Gastroesophageal sphincter (tissue), 4 donors: ENCODE results near the gene NPIPA5. TPM values are rescaled to one million over a fixed set of nuclear protein-coding genes. Genes with fewer than 3 reads are reported as not detected.
"Not testable (repeated sequence)": the region's sequence is repeated elsewhere in the genome, so short reads cannot be mapped to it uniquely, and the experiment has no call there.

ENCODE experiments used
- ATAC-seq: fragments of 150-250 bp; one replicate; pipeline ENCODE4 v1.9.1; 2016; ENCODE audit warnings: mild to moderate bottlenecking, moderate library complexity
- H3K27ac ChIP-seq, 4 donors: fragments of 200-600 bp; sonication (generic) in 3 of 4; 1 replicate in 3 of 4; 2 replicates in 1 of 4; pipeline ENCODE4 v1.5.1; 2016 to 2019
- H3K27me3 ChIP-seq: fragments of 200-600 bp; sonication (generic); one replicate; pipeline ENCODE4 v1.5.1; 2019
- H3K36me3 ChIP-seq, 2 donors: fragments of 200-600 bp; sonication (generic); one replicate each; pipeline ENCODE4 v1.5.1; 2019; ENCODE audit warnings: control low read depth in 1 of 2
- H3K4me1 ChIP-seq, 3 donors: fragments of 200-600 bp; sonication (generic); 1 replicate in 2 of 3; 2 replicates in 1 of 3; pipeline ENCODE4 v1.5.1; 2016 to 2019; ENCODE audit warnings: control low read depth in 2 of 3
- H3K4me3 ChIP-seq, 2 donors: fragments of 200-600 bp; sonication (generic); one replicate each; pipeline ENCODE4 v1.5.1; 2019; ENCODE audit warnings: mild to moderate bottlenecking in 1 of 2, moderate library complexity in 1 of 2
- H3K9me3 ChIP-seq, 3 donors: fragments of 200-600 bp; sonication (generic); one replicate each; pipeline ENCODE4 v1.5.1; 2017 to 2019; ENCODE audit warnings: control low read depth in 2 of 3
- EP300 ChIP-seq: sonication (generic); formaldehyde crosslinking; IDR thresholded peaks from one replicate; pipeline ENCODE4 v1.6.1; 2017; ENCODE audit warnings: antibody characterized with exemption, mild to moderate bottlenecking
- POLR2A ChIP-seq, 2 donors: fragments of 450-650 bp; IDR thresholded peaks; one replicate each; pipeline ENCODE4 v1.6.1; 2017; ENCODE audit warnings: antibody characterized with exemption in 2 of 2, mild to moderate bottlenecking in 2 of 2, moderate library complexity in 1 of 2
- POLR2AphosphoS5 ChIP-seq: sonication (generic); formaldehyde crosslinking; IDR thresholded peaks from one replicate; pipeline ENCODE4 v1.6.1; 2017; ENCODE audit warnings: antibody characterized with exemption
- WGBS, 2 donors: methylation state at CpG; one replicate each; pipeline ENCODE4 v1.1.5; 2018; ENCODE audit warnings: low coverage in 1 of 2; 5-methylcytosine and 5-hydroxymethylcytosine counted together
- total RNA-seq, 4 donors: library from RNA; depleted of rRNA; stranded (reverse); fragments of >200 nt; gene quantifications; one replicate each; pipeline ENCODE4 v1.1.0, GENCODE V29; 2016
- TF ChIP-seq, protein P1 (sequence below), 4 experiments: fragments of 200-600 bp in 2 of 4; fragments of 450-650 bp in 2 of 4; sonication (generic) in 1 of 4; IDR thresholded peaks; one replicate each; pipeline ENCODE4 v1.5.1; 2017 to 2019; ENCODE audit warnings: antibody characterized with exemption in 4 of 4, mild to moderate bottlenecking in 2 of 4, moderate library complexity in 2 of 4

NPIPA5 gene
- total RNA-seq, 4 donors from 2014 or later = 8.6 to 37.6 (median 16.6) TPM

DNA sequence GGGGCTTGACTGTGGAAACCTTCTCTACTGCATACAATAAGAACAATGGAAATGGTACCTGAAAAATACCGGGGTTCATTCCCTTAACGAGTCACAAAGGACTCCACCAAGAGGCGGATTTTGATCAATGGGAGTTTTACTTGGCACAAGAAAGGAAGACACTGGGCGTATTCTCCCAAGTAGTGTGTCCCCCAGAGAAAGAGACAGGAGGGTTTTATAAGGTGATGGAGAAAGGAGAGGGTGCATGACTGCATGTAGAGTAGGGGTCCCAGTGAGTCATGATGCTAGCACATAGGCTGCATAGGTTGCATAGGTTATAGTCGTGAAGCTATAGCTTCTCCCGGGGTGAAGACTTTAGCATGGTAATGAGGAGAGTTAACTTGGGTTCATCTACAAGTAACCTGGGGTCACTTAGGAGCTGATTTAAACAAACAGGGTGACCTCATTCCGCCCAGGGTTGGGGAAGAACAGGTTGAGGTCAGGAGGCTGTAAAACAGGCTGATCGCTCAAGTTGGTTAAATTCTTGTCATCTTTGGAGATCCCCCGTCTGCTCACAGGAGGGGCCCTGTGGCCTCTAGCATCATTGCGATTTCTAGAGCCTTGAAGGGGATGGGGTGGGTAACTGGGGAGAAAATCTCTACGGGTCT is 19.0 kb upstream of the NPIPA5 start:
- peaks cover 0 to 20% (median 0%) of the 10 kb centered on the region in 3 donors for H3K4me1 ChIP-seq
- H3K27ac ChIP-seq = peak overlapping the region in 1 of 4 donors; percentile 81
- no peak for ATAC-seq
- H3K4me3 ChIP-seq = no peak overlapping the region
- TF ChIP-seq POLR2A (IDR thresholded peaks at IDR 0.05) (no peak), POLR2AphosphoS5 (no peak), EP300 (no peak)
- TF ChIP-seq, protein P1, sequence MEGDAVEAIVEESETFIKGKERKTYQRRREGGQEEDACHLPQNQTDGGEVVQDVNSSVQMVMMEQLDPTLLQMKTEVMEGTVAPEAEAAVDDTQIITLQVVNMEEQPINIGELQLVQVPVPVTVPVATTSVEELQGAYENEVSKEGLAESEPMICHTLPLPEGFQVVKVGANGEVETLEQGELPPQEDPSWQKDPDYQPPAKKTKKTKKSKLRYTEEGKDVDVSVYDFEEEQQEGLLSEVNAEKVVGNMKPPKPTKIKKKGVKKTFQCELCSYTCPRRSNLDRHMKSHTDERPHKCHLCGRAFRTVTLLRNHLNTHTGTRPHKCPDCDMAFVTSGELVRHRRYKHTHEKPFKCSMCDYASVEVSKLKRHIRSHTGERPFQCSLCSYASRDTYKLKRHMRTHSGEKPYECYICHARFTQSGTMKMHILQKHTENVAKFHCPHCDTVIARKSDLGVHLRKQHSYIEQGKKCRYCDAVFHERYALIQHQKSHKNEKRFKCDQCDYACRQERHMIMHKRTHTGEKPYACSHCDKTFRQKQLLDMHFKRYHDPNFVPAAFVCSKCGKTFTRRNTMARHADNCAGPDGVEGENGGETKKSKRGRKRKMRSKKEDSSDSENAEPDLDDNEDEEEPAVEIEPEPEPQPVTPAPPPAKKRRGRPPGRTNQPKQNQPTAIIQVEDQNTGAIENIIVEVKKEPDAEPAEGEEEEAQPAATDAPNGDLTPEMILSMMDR (IDR thresholded peaks at IDR 0.05) = no peak
- H3K36me3 ChIP-seq = peaks cover 0 to 11% of the 10 kb centered on the region in 2 donors
- H3K9me3 ChIP-seq = no peaks in the 10 kb centered on the region
- H3K27me3 ChIP-seq = no peaks in the 10 kb centered on the region
- 92 to 98% methylated on average over 6 to 11 of the region's 11 CpGs for WGBS, 2 donors

DNA sequence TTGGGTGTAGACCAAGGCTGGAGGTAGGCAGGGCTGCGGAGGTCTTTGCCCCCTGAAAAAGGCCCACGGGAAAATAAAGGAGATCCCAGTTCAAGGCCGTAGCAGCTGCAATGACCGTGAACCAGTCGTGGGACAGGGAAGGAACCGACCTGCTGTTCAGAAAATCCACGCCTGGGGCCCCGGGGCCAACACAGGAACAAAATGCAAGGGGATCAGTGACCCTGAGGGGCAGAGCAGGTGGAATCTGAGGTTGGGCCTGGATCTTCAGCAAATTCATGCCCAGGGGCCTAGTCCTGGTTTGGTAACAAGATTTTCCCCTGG is 18.4 kb upstream of the NPIPA5 start:
- H3K9me3 ChIP-seq, ATAC-seq, H3K27me3 ChIP-seq, H3K36me3 ChIP-seq: not testable (repeated sequence)
- Histone ChIP-seq H3K4me3 (peak overlapping the region in 1 of 2 donors; percentile 74), H3K27ac (peak overlapping the region in 3 of 4 donors; percentile 72 to 81 (median 77)), H3K4me1 (peaks cover 0 to 20% (median 0%) of the 10 kb centered on the region in 3 donors)
- 80 to 95% methylated on average over 2 to 4 of the region's 8 CpGs for WGBS, 2 donors

DNA sequence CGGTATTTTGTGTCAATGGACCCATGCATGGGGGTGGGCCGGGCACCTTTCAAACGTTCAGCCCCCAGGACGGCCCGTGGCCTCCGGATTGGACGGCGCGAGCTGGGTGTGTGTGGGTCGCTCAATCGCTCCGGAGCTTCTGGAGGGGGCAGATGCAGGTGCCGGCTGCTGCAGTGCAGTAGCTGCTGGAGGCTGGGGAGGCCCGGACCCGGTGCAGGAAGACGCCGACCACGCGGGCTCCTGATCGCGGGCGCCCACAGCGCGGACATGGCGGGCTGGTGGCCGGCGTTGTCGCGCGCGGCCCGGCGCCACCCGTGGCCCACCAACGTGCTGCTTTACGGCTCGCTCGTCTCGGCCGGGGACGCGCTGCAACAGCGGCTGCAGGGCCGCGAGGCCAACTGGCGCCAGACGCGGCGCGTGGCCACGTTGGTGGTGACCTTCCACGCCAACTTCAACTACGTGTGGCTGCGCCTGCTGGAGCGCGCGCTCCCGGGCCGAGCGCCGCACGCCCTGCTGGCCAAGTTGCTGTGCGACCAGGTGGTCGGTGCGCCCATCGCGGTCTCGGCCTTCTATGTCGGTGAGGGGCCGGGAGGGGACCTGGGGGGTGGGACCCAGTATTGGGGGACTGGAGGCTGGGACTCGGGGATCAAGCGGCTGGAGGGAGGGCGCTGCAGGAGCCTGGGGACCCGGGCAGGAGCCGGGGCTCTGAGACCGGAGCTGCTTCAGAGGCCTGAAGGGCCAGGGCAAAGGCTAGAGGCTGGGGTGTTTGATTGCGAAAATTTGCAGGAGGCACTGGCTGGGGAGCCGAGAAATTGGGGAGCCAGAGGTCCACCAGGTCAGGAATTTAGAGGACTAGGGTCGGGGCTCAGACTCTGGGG is 17.8 kb upstream of the NPIPA5 start, which contains the start of gene MPV17L:
MPV17L (plus strand) TSS at position 124 of the 878 bp plus-strand sequence; CDS start at position 268, 144 bp downstream.
- ATAC-seq = peak; percentile 90
- H3K4me1 ChIP-seq = peaks cover 0 to 20% (median 0%) of the 10 kb centered on the region in 3 donors
- H3K36me3 ChIP-seq, H3K27me3 ChIP-seq, H3K9me3 ChIP-seq: not testable (repeated sequence)
- TF ChIP-seq, protein P1 (IDR thresholded peaks at IDR 0.05) = peak in 1 of 4 experiments; percentile 33
- H3K27ac ChIP-seq = peak within 1 kb of the TSS in 3 of 4 donors; percentile 72 to 81 (median 77)
- WGBS, 2 donors = 2 to 51% methylated on average over 4 to 10 of the region's 79 CpGs
- peak within 1 kb of the TSS; percentile 26 to 74 for H3K4me3 ChIP-seq

DNA sequence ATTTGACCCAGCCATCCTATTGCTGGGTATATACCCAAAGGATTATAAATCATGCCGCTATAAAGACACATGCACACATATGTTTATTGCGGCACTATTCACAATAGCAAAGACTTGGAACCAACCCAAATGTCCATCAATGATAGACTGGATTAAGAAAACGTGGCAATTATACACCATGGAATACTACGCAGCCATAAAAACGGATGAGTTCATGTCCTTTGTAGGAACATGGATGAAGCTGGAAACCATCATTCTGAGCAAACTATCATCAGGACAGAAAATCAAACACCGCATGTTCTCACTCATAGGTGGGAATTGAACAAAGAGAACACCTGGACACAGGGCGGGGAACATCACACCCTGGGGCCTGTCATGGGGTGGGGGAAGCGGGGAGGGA is 14.9 kb upstream of the NPIPA5 start:
- not testable (repeated sequence) for H3K27me3 ChIP-seq
- WGBS, 2 donors = 91 to 100% methylated on average over 3 to 4 of the region's 8 CpGs

DNA sequence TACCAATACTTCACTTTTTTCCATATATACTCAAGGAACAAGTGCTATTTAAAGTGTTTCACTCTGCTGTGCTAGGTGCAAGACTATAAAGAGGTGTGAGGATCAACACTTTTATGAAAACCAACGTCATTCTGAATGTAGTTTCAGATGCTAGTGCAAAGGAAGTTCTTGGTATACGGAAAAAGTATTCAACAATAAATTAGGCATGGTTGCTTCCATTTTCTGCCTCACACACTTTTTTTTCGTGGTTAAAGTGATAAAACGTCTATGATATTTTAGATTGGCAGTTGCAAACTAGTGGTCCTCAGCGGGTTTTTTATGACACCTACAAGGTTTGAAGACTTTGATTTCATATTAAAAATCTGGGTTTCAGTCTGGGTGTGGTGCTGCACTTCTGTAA is 11.8 kb upstream of the NPIPA5 start:
- not testable (repeated sequence) for ATAC-seq, H3K36me3 ChIP-seq, H3K4me3 ChIP-seq, H3K27ac ChIP-seq, H3K9me3 ChIP-seq, H3K4me1 ChIP-seq, H3K27me3 ChIP-seq
- WGBS, 2 donors = 73 to 78% methylated on average over 5 of the region's 5 CpGs

More for the DNA sequence above, 14.9 kb upstream of the NPIPA5 start:
- ATAC-seq, H3K36me3 ChIP-seq, H3K9me3 ChIP-seq, H3K4me3 ChIP-seq, H3K27ac ChIP-seq: not testable (repeated sequence)
- H3K4me1 ChIP-seq = peaks cover 0 to 20% (median 0%) of the 10 kb centered on the region in 3 donors

DNA sequence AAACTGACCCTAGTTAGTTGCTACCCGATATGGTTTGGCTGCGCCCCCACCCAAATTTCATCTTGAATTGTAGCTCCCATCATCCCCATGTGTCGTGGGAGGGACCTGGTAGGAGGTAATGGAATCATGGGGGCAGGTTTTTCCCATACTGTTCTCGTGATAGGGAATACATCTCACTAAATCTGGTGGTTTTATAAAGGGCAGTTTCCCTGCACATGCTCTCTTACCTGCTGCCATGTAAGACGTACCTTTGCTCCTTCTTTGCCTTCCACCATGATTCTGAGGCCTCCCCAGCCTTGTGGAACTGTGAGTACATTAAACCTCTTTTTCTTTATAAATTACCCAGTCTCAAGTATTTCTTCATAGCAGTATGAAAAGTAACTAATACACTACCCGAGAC is 10.0 kb upstream of the NPIPA5 start:
- 74 to 76% methylated on average over 4 to 5 of the region's 6 CpGs for WGBS, 2 donors
- not testable (repeated sequence) for H3K36me3 ChIP-seq, H3K4me3 ChIP-seq, ATAC-seq, H3K9me3 ChIP-seq, H3K27ac ChIP-seq, H3K27me3 ChIP-seq, H3K4me1 ChIP-seq

DNA sequence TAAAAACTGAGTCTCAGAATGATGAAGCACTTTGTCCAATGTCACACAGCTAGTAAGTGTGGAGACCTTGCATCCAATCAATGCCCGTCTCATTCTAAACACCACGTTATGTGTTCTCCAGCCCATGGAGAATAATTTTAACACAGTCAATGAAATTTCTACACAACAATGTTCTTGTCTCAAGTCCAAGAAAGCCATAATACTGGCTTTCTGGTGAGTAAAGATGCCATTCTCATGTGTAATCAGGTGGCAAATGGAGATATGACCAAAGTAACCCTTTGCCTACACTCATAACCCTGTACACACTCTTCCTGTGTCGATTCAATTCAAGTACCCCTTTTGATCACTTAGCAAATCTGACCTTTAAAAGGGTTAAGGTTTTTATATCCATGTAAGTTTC is 4.7 kb upstream of the NPIPA5 start:
- not testable (repeated sequence) for H3K36me3 ChIP-seq, H3K27me3 ChIP-seq, H3K9me3 ChIP-seq, H3K4me3 ChIP-seq, H3K4me1 ChIP-seq, ATAC-seq, H3K27ac ChIP-seq
- WGBS, 2 donors = 67 to 100% methylated on average over 1 of the region's 3 CpGs

DNA sequence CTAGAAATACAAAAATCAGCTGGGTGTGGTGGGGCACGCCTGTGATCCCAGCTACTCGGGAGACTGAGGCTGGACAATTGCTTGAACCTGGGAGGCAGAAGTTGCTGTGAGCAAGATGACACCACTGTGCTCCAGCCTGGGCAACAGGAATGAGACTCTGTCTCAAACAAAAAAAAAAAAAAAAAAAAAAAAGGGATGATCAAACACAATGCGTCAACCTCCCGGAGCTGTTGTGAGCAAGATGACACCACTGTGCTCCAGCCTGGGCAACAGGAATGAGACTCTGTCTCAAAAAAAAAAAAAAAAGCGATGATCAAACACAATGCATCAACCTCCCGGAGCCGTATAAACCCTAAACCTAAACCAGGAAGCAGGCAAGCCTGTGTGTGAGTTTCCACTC is 20.6 kb downstream of the NPIPA5 start:
- H3K4me3 ChIP-seq, H3K36me3 ChIP-seq, H3K4me1 ChIP-seq, H3K27ac ChIP-seq, H3K27me3 ChIP-seq, ATAC-seq, H3K9me3 ChIP-seq: not testable (repeated sequence)
- WGBS, 2 donors = 76% methylated on average over 3 of the region's 7 CpGs; no CpG with 5 or more reads in 1 of the 2 donors

DNA sequence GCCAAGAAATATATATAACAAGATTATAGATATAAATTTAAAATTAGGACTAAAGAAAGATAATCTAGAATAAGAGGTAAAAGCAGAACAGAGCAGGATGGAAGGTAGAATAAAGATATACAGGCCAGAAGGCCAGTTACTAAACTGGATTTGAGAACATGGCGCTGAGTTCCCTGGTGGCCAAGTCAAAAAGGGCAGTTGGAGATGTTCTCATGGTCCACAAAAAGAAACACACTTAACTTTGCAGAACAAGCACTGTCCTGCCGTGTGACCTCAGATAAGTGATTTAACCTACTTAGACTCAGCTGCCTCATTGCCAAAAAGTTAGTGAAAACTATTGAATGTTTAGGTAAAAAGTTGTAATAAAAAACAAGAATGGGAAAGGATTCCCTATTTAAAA is 23.2 kb downstream of the NPIPA5 start:
- not testable (repeated sequence) for H3K4me3 ChIP-seq, H3K27ac ChIP-seq, H3K27me3 ChIP-seq, ATAC-seq, H3K36me3 ChIP-seq, H3K9me3 ChIP-seq, H3K4me1 ChIP-seq
- WGBS, 2 donors = no CpG with 5 or more reads among the region's 2 CpGs

DNA sequence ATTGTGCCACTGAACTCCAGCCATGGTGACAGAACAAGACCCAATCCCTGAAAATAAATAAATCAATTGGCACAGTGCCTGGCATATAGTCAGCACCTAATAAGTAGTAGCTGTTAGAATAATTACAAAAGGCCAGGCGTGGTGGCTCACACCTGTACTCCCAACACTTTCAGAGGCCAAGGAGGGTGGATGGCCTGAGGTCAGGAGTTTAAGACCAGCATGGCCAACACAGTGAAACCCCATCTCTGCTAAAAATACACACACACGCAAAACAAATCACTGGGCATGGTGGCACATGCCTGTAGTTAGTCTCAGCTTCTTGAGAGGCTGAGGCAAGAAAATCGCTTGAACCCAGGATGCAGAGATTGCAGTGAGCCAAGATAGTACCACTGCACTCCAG is 25.2 kb downstream of the NPIPA5 start:
- H3K4me3 ChIP-seq, H3K27me3 ChIP-seq, H3K36me3 ChIP-seq, H3K9me3 ChIP-seq, H3K27ac ChIP-seq, ATAC-seq, H3K4me1 ChIP-seq: not testable (repeated sequence)
- WGBS, 2 donors = no CpG with 5 or more reads among the region's 3 CpGs

DNA sequence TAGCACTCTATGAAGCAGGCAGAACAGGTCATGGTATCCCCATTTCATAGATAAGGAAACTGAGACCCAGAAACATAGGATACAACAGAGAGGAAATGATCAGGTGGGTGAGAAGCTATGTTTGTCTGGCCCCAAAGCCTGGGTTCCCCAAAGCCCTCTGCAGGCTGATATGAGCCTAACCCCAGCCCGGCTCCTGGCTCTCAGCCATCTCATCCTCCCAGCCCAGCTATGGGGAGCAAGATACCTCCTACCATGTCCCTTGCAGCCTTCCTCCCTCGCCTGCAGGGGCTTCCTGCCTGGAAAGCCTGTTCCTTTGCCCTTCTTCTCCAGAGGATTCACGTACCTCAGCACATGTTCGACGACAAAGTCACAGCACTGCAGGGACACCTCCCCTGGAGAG is 26.3 kb downstream of the NPIPA5 start:
- no CpG with 5 or more reads among the region's 5 CpGs for WGBS, 2 donors
- not testable (repeated sequence) for H3K4me3 ChIP-seq, ATAC-seq, H3K36me3 ChIP-seq, H3K27me3 ChIP-seq, H3K9me3 ChIP-seq, H3K4me1 ChIP-seq, H3K27ac ChIP-seq
